H54 (cell line): Measurements from ENCODE around the gene F8.
"Not testable (repeated sequence)": the region's sequence is repeated elsewhere in the genome, so short reads cannot be mapped to it uniquely, and the experiment has no call there.

Experiments
- DNase-seq: peaks from one replicate; pipeline ENCODE4 v3.0.0; 2011; ENCODE audit warnings: low spot score, mixed read lengths; ENCODE audit not compliant: insufficient read length
- FAIRE-seq: peaks from 3 replicates; lab custom pipeline; 2011; peaks lifted over from hg19 to GRCh38; lab: Jason Lieb, UNC
- POLR2A ChIP-seq: IDR thresholded peaks from 2 replicates; pipeline ENCODE4 v1.6.1; 2011; ENCODE audit warnings: low read depth, mild to moderate bottlenecking, low read length

F8 gene

DNA sequence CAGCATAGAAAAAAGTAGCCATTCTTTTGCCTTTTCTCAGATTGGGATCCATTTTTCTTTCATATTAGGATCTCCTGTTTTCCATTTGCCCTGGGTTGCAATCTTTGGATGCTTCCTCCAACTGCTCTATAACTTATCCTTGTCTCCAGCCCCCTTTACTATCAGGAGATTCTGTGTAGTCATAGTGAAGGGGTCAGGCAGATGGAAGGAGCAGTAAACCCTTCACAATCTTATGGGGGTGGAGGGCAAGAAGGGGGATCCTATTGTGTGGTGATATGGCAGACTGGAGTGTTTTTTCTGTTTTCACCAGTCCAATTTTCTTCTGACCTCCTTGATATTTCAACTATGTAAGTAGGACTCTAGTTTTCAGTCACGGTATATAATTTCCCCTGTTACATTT is 186.4 kb downstream of the F8 start:
- TF ChIP-seq POLR2A, result no peak
- DNase-seq (no peak), FAIRE-seq (no peak)

DNA sequence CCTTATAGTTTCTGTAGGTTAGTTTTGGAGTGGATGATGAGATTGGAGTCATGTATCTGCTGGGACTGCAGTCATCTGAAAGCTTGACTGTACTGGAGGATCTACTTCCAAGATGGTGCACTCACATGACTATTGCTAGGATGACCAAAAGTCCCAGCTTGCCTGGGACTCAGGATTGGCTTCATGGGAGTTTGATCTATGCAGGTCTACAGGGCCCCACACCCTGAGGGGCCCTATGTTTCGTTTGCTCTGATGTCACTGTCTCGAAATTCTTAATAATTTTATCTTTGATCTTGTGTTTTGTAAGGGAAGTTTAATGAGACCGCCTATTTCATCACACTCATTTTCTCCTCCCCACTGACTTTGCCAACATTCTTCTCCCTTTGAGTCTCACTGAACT is 188.0 kb downstream of the F8 start, which contains the start of gene SMIM9:
SMIM9 (minus strand) TSS at position 101 of the 400 bp plus-strand sequence. CDS start 3,806 bp downstream, outside the sequence.
- no peak for FAIRE-seq
- DNase-seq, result no peak
- TF ChIP-seq POLR2A, result no peak

DNA sequence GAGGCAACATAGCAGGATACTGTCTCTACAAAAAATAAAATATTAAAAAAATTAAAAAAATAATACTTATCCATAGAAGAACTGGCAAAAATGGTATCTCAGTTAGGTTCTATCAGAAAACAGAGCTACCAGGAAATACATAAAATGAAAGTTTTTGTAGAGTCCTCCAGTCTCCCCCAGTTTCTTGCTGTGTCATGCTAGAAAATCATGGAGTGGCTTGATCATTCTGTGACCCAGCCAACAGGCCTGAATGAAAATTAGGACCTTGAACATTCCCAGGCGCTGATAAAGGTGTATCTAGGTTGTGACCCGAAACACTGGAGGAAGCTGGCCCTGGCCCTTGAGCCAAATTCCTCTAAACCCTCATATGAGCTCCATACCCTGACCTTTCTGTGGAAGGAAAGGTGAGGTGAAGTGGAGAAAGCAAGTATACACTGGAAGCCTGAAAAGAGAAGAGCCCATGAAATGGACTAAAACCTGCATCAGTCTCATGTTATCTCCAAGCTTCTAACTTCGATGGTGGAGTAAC is 188.7 kb downstream of the F8 start:
- no peak for TF ChIP-seq POLR2A
- no peak for FAIRE-seq

DNA sequence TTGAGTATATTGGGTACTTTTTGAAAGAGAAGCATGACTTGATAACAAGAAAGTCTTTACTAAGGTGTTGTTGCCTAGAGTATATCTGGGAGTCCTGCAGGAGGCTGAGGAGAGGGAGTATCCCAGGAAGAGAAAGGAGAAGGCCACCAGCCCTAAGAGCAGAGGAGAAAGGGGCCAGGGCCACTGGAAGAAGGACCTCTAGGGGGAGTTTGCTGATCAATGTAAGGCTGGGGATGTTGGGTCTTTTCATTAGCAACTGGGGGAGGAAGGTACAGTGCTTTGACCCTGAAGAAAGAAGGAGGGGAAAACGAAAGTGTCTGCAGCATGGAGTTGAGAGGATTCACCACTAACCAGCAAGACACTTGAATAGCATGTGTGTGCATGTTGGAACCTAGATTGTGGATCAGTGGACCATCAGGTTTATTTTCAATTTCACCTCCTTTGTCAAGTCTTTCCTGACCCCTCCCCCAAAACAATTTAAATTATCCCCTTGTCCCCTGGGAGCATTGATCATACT is 192.5 kb downstream of the F8 start:
- FAIRE-seq (no peak), DNase-seq (no peak)

More for the DNA sequence above, 188.7 kb downstream of the F8 start:
- no peak for DNase-seq

DNA sequence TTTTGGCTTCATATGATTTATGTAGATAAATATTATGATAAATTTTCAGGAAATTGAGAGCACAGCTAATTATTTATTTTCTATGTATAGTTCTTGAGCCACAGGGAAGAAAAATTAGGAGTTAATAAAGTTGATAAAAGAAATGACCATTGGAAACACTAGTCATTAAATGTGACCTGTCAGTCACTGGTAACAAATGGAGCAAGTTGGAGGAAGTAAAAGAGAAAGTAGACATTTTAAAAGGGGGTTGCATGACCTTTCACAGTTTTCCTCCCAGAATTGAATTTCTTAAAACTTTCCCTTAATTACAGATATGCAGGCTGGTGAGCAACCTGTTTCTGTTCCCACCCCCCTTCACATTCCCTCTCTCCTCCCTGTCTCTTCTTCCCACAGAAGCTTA is 193.4 kb downstream of the F8 start:
- DNase-seq (no peak), FAIRE-seq (no peak)
- TF ChIP-seq POLR2A, result no peak

More for the DNA sequence above, 192.5 kb downstream of the F8 start:
- TF ChIP-seq POLR2A, result no peak

DNA sequence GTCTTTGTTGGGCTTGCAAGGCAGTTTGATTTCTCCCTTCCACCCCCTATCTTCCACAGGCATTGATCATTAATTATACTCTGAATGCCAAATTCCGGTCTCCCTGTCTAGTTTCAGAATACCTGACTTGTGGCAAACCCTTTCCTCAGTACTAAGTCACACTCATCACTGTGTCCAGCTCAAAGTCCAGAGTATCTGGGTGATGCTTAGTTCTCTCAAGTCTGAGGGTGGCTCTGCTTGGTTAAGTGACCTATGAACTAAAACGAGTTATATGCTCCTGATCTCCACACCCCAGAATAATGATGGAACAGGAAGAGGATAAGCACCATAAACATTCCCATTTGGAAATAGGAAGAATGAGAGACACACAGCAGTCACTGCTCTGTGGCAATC is 194.5 kb downstream of the F8 start:
- DNase-seq (no peak), FAIRE-seq (no peak)
- no peak for TF ChIP-seq POLR2A

DNA sequence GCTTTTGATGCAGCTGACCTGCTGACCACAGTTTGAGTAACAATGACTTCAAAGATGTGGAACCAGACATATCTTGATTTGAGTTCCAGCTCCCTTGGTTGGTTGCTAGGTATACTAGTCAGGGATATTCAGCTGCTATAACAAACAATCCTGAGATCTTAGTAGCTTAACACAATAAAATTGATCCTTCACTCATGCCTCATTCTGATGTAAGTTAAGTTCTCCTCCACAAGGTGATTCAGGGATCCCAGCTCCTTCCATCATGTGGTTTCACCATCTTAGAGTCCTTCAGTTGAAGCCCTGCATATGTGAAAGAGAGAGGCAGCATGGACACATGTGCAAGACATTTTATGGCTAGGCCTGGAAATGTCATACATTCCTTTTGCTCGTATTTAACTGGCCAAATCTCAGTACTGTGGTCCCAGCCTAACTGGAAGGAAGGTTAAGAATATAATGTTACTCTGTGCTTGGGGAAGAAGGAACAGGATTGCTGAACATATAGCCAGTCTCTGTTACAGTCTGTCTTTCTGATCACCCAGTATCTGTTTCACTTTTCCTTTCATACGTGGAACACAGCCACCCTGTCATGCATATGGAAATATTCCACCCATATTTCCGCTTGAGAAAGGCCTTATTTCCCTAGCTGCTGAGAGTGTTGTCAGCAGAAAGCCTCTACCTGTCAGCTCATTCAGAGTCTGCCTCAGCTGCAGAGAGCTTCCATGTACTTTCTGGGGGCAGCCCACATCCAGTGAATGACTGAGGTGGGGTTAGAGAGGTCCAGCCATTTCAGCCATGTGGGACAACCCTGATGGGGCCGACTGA is 195.1 kb downstream of the F8 start:
- no peak for FAIRE-seq
- TF ChIP-seq POLR2A, result no peak
- DNase-seq, result no peak

DNA sequence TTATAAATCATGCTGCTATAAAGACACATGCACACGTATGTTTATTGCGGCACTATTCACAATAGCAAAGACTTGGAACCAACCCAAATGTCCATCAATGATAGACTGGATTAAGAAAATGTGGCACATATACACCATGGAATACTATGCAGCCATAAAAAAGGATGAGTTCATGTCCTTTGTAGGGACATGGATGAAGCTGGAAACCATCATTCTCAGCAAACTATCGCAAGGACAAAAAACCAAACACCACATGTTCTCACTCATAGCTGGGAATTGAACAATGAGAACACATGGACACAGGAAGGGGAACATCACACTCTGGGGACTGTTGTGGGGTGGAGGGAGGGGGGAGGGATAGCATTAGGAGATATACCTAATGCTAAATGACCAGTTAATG is 196.9 kb downstream of the F8 start:
- not testable (repeated sequence) for DNase-seq, FAIRE-seq

DNA sequence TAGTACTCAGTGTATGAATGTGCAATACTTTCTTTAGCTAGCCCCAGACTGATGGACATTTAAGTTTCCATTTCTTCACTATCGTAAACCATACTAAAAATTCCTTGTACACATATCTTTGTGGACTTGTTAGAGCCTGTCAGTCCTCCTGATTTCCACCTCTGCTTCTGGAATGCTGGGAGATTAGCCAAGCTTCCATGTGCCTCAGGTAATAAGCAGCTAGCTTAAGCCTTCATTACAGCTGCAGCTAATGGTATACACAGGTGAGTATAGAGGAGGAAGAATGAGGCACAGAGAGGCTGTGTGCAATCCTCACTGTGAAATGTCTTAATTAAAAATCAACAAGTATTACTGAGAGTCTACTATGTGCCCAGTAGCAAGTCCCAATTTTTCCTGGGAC is 197.9 kb downstream of the F8 start:
- no peak for TF ChIP-seq POLR2A
- DNase-seq (no peak), FAIRE-seq (no peak)

DNA sequence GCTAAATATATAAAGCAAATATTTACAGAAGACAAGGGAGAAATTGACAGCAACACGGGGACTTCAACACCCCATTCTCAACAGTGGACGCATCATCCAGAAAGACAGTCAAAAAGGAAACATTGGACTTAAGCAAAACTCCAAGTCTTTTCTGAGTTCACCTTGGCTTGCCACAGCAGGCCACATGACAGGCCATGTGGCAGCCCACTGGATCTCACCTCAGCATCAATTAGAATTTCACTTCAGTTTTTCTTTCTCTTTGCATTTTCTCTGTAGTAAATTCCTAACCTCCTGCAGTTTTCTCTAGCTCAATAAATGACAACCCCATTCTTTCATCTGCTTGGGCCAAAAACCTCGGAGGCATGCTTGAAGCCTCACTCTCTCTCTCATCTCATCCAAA is 200.5 kb downstream of the F8 start:
- TF ChIP-seq POLR2A, result no peak
- FAIRE-seq, result no peak
- no peak for DNase-seq

DNA sequence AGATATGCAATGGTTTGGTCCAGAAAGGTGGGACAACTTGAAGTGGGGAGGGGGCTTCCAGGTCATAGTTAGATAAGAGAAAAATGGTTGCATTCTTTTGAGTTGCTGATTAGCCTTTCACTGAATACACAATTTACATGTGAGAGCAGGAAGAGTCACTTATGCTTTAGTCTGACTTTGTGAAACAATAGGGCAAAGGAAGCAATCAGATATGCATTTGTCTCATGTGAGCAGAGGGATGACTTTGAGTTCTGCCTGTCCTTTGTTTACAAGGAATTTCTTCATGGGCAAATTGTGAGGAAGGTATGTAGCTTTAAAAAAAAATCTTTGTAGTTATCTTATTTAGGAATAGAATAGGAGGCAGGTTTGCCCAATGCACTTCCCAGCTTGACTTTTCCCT is 201.0 kb downstream of the F8 start:
- no peak for FAIRE-seq
- no peak for TF ChIP-seq POLR2A

DNA sequence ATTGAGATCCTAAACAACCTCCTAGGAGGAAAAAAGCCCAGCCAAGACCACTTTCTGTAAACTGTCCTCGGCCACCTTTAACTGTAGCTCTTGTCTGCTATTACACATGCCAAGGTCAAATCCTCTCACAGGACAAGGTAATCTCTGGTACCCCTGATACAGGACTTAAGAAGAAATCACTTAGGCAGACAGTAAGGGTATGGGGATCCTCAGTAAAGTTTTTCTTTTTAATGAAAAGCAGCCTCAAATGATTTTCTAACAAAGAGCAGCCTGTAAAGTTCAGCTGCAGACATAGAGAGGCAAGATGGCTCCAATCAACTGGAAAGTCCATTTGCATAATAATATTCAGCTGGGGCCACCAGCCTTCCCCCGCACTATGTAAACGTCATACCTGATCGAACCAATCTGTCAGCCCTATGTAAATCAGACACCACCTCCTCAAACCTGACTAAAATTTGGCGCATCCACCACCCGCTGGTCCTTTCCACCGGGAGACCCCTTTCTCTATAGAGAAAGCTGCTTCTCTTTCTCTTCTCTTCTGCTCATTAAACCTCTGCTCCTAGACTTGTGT is 202.7 kb downstream of the F8 start:
- DNase-seq, result no peak
- no peak for TF ChIP-seq POLR2A
- FAIRE-seq, result no peak

More for the DNA sequence above, 201.0 kb downstream of the F8 start:
- no peak for DNase-seq

DNA sequence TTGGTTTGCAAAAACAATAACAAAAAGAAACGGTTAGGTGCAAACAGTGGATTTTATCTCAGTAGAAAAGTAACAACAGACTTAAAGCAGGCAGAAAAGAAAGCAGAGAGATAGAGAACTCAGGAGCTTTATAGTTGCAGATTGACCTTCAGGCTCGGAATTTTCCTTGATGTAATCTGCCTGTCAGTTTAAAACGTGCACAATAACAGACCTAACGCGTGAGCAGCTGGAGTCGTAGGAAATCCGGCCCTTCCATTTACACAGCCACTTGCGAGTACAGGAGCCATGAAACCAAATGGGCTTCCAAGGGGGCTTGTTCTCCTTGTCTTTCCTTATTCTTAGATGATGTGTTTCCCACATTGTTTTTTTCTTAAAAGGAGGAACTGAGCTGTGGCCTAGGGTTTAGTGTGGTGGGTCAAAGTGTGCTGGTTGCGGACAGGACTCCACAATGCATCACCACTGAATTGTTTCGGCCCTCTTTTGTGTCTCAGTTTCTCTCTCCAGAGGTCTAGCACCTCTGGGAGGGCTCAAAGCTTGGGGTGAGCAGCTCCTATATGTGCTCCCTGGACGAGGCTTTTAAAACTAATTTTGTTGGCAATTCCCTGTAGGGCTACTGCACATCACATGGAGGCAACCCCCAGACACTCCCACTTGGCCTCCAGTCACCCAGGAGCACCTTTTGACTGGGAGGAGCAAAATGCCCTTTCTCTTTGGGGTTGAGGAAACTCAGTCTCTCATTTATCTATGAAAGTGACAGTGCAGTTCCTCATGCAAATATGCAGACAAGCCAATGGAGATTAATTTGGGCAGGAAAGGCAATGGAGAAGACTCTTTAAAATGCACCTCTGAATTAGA is 203.4 kb downstream of the F8 start:
- no peak for FAIRE-seq
- TF ChIP-seq POLR2A, result no peak
- no peak for DNase-seq

DNA sequence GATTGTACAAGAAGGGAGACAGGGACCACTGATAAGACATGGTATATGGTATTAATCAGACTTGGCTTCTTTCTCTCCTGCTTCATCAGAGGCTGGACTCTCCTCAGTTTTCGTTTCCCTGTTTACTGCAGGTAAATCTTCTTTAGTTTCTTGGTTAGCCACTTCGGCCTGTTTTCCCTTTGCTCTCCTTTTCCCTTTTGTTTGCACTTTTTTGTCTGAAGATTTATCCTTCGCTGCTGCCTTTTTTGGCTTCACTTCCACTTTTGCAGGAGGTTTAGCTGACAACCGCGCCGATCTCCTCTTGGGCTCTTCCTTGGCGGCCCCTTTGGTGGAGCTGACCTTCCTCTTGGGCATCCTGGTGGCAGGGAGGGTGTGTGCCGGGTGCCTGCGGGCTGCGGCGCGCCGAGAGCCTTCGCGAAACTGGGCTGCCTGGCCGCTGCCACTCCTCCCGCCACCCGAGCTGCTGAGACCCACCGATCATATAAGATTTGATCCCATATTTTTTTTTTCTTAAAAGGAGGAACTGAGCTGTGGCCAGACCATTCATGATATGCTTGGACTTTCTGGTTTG is 205.4 kb downstream of the F8 start:
- FAIRE-seq, DNase-seq: not testable (repeated sequence)

DNA sequence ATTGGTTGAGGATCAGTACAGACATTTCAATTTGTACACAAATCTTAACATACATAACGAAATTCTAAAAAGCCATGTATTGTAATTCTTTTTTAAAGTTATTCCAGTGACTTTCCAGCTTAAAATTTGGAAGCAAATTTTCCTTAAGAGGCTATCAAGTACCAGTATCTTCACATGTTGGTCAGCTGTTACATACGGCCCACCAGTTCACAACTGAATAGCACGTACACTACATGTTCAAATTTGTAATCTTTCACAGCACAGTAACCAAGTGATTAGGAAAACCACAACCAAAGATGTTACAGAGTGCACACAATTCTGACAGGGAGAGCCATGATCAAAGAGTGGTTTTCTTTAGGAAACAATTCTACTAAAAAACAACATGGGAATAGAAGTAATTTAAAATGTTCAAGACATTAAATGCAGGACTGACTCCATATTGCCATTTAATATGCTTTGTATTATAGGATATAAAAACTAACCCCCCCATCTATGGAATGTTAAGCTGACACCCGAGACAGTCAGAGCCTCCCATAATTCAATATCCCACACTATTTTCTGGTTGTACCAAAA is 206.1 kb downstream of the F8 start:
- DNase-seq, FAIRE-seq: not testable (repeated sequence)
